Fibroblast of lung (primary cell): ENCODE measurements around the gene NR1I3. TPM values are rescaled to one million over a fixed set of nuclear protein-coding genes. Genes with fewer than 3 reads are reported as not detected.
A peak's percentile ranks its signal among the peaks of the same experiment; 100 is the strongest.

ENCODE experiments used
- DNase-seq, 2 donors: peaks; one replicate each; pipeline versions ENCODE4 v3.0.0 to v3.0.0-alpha.2; 2010; ENCODE audit warnings: low read depth in 2 of 2
- H2AFZ ChIP-seq: 2 replicates; pipeline ENCODE4 v1.5.1; 2012; ENCODE audit warnings: low read length, control low read depth, inconsistent platforms
- H3K27ac ChIP-seq: 2 replicates; pipeline ENCODE4 v1.5.1; 2011; ENCODE audit warnings: low read length, control low read depth; ENCODE audit not compliant: insufficient read depth
- H3K27me3 ChIP-seq: 2 replicates; pipeline ENCODE4 v1.5.1; 2011; ENCODE audit warnings: mild to moderate bottlenecking, low read length; ENCODE audit not compliant: control insufficient read depth, insufficient read depth
- H3K36me3 ChIP-seq: 2 replicates; pipeline ENCODE4 v1.5.1; 2011; ENCODE audit warnings: low read length; ENCODE audit not compliant: control insufficient read depth, insufficient read depth
- H3K4me1 ChIP-seq: 2 replicates; pipeline ENCODE4 v1.5.1; 2011; ENCODE audit warnings: low read length; ENCODE audit not compliant: control insufficient read depth, insufficient read depth; ENCODE audit errors: extremely low read depth
- H3K4me2 ChIP-seq: 2 replicates; pipeline ENCODE4 v1.5.1; 2011; ENCODE audit warnings: low read length, control low read depth; ENCODE audit not compliant: insufficient read depth; ENCODE audit errors: extremely low read depth
- H3K4me3 ChIP-seq, 4 experiments: fragments of 200-600 bp in 1 of 4; sonication (generic) in 1 of 4; replicated peaks in 1 of 4; 2 replicates each; pipeline ENCODE4 v1.5.1; 2011 to 2016; ENCODE audit warnings: low read length in 4 of 4, low read depth in 3 of 4, mild to moderate bottlenecking in 3 of 4, control low read depth in 2 of 4, inconsistent platforms in 1 of 4, mixed read lengths in 1 of 4; ENCODE audit not compliant: insufficient read depth in 1 of 4; ENCODE audit errors: control extremely low read depth in 1 of 4
- H3K79me2 ChIP-seq: 2 replicates; pipeline ENCODE4 v1.5.1; 2012; ENCODE audit warnings: mild to moderate bottlenecking, low read length, inconsistent platforms; ENCODE audit not compliant: control insufficient read depth, insufficient read depth
- H3K9ac ChIP-seq: 2 replicates; pipeline ENCODE4 v1.5.1; 2011; ENCODE audit warnings: mild to moderate bottlenecking, low read length, control low read depth; ENCODE audit not compliant: insufficient read depth
- H3K9me3 ChIP-seq: 2 replicates; pipeline ENCODE4 v1.5.1; 2012; ENCODE audit warnings: low read depth, low read length; ENCODE audit not compliant: control insufficient read depth, insufficient read depth
- H4K20me1 ChIP-seq: 2 replicates; pipeline ENCODE4 v1.5.1; 2011; ENCODE audit warnings: low read length; ENCODE audit not compliant: control insufficient read depth, insufficient read depth; ENCODE audit errors: extremely low read depth
- EZH2 ChIP-seq: IDR thresholded peaks from 2 replicates; pipeline ENCODE4 v1.5.1; 2012; ENCODE audit warnings: low read length, control low read depth, mild to moderate bottlenecking; ENCODE audit errors: missing control alignments
- polyA plus RNA-seq, 2 donors: library from polyadenylated mRNA; depleted of rRNA in 1 of 2; stranded (reverse) in 1 of 2; unstranded in 1 of 2; fragments of >200 nt; gene quantifications; 2 replicates each; pipeline ENCODE4 v1.2.1, GENCODE V29; 2011 to 2012; ENCODE audit warnings: missing spikeins in 1 of 2
- total RNA-seq: library from RNA; depleted of rRNA; stranded (reverse); fragments of >200 nt; gene quantifications from 2 replicates; pipeline ENCODE4 v1.2.1, GENCODE V29; 2014
- TF ChIP-seq, protein P1 (sequence below), 2 donors: IDR thresholded peaks in 1 of 2; conservative IDR thresholded peaks in 1 of 2; 1 replicate in 1 of 2; 2 replicates in 1 of 2; pipeline ENCODE4 v1.5.1; 2011 to 2012; ENCODE audit warnings: low read length in 2 of 2, control low read depth in 1 of 2, inconsistent platforms in 1 of 2, low read depth in 1 of 2, mild to moderate bottlenecking in 1 of 2

The NR1I3 gene
- total and polyA plus RNA-seq, 2 donors (not counting 1 experiment from before 2014, with no cell fraction given), result not detected

GRCh38 chr1:161266202-161266601, 28.2 kb upstream of the NR1I3 start:
- peak in 1 of 2 donors; percentile 19 for DNase-seq
- H3K9me3 ChIP-seq, result no peaks in the 10 kb centered on the region
- no peak overlapping the region for H3K4me3 ChIP-seq
- no peaks in the 10 kb centered on the region for H4K20me1 ChIP-seq
- no peaks in the 10 kb centered on the region for H3K36me3 ChIP-seq
- no peak overlapping the region for H3K4me2 ChIP-seq
- no peak for TF ChIP-seq EZH2
- TF ChIP-seq, protein P1, sequence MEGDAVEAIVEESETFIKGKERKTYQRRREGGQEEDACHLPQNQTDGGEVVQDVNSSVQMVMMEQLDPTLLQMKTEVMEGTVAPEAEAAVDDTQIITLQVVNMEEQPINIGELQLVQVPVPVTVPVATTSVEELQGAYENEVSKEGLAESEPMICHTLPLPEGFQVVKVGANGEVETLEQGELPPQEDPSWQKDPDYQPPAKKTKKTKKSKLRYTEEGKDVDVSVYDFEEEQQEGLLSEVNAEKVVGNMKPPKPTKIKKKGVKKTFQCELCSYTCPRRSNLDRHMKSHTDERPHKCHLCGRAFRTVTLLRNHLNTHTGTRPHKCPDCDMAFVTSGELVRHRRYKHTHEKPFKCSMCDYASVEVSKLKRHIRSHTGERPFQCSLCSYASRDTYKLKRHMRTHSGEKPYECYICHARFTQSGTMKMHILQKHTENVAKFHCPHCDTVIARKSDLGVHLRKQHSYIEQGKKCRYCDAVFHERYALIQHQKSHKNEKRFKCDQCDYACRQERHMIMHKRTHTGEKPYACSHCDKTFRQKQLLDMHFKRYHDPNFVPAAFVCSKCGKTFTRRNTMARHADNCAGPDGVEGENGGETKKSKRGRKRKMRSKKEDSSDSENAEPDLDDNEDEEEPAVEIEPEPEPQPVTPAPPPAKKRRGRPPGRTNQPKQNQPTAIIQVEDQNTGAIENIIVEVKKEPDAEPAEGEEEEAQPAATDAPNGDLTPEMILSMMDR (conservative IDR thresholded peaks at IDR 0.05 in 1 of 2, IDR thresholded peaks at IDR 0.05 in 1 of 2; ENCODE audit: low read depth in 1 of 2, low read length in 2 of 2), result no peak
- H2AFZ ChIP-seq, result no peak overlapping the region
- no peaks in the 10 kb centered on the region for H3K4me1 ChIP-seq
- no peaks in the 10 kb centered on the region for H3K79me2 ChIP-seq
- H3K27ac ChIP-seq, result no peak overlapping the region
- H3K27me3 ChIP-seq, result peaks cover 9% of the 10 kb centered on the region
- no peak overlapping the region for H3K9ac ChIP-seq

DNA sequence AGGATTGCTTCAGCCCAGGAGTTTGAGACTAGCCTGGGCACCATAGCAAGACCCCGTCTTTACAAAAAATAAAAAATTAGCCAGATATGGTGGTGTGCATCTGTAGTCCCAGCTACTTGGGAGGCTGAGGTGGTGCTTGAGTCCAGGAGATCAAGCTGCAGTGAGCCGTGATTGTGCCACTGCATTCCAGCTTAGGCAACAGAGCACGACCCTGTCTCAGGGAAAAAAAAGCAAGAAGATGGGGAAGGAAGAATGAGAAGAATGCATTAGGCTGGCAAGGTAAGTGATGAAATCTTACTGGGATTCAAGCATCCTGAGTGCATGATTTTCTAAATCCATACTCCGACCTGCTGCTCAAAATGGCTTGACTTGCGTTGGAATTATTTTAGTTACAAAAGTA, 27.3 kb upstream of the NR1I3 start:
- Histone ChIP-seq H3K4me1 (no peaks in the 10 kb centered on the region), H3K27ac (no peak overlapping the region), H4K20me1 (no peaks in the 10 kb centered on the region), H3K4me3 (no peak overlapping the region), H2AFZ (no peak overlapping the region), H3K79me2 (no peaks in the 10 kb centered on the region), H3K9ac (no peak overlapping the region), H3K9me3 (no peaks in the 10 kb centered on the region), H3K36me3 (no peaks in the 10 kb centered on the region), H3K27me3 (peaks cover 18% of the 10 kb centered on the region), H3K4me2 (no peak overlapping the region)
- DNase-seq, result no peak
- no peak for TF ChIP-seq EZH2
- TF ChIP-seq, protein P1 (conservative IDR thresholded peaks at IDR 0.05 in 1 of 2, IDR thresholded peaks at IDR 0.05 in 1 of 2; ENCODE audit: low read depth in 1 of 2, low read length in 2 of 2), result no peak

DNA sequence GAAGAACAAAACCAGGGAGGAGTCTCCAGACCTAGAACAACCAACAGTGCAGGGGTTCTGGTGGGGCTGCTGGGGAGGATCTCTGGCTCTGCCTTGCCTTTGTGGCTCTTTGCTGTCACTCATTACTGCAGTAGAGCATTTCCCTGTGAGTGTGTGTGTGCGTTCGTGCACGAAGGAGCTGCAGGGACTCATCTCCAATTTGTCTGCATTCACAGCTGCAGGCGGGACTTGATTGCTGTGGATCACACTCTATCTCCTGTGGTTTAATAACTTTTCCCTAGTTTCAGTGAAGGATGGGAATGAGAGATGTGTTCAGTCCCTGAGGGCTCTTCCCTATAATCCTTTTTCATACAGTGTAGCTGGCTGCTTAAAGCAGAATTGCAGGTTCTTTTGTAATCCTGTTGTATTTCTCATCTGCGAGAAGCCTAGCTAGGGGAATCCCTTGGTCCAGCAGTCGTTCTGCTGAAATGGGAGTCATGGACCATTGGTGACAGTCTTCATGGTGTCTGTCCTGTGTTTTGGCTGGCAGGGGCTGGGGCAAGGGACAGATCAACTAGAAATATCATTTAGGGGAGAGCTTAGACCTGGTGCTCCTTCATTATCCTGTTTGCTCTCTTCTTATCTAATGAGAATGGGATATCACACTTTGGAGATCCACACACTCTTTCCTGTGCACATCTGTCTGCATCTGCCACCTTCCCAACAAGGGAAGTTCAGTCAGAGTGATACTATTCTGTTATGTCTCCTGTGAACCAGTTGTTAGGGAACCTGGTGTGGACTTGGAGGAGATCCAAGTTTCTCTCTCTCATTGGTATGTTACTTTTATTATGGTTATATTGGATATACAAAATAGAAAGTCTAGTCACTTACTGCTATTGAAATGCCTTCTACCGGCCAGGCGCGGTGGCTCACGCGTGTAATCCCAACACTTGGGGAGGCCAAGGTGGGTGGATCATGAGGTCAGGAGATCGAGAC, 23.5 kb upstream of the NR1I3 start:
- Histone ChIP-seq H3K27ac (no peak overlapping the region), H3K79me2 (no peaks in the 10 kb centered on the region), H3K4me1 (no peaks in the 10 kb centered on the region), H3K4me2 (no peak overlapping the region), H4K20me1 (no peaks in the 10 kb centered on the region), H3K36me3 (no peaks in the 10 kb centered on the region), H3K27me3 (peaks cover 40% of the 10 kb centered on the region), H3K9me3 (no peaks in the 10 kb centered on the region), H3K9ac (no peak overlapping the region), H2AFZ (no peak overlapping the region), H3K4me3 (no peak overlapping the region)
- TF ChIP-seq EZH2, result no peak
- TF ChIP-seq, protein P1 (conservative IDR thresholded peaks at IDR 0.05 in 1 of 2, IDR thresholded peaks at IDR 0.05 in 1 of 2; ENCODE audit: low read depth in 1 of 2, low read length in 2 of 2), result no peak
- no peak for DNase-seq
